Measurements from ENCODE around the gene LRRC63.

The LRRC63 gene

DNA sequence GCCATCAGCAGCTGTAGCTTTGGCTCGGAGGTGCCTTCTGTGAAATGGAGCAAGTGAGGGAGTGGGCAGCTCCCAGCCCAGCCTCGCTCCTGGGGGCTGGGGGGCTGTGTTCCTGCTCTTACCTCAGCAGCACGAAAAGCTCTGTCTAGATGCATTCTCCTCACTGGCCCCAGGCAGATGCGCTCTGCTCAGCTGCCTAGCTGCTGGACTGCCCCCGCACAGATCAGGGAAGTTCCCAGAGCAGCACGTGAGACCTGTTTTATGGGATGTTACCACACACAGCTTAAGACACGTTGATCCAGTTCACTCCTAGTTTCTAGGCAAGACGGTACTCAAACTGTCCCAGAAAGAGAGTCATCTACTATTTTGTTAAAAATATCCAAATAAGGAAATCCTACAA, 43.4 kb upstream of the LRRC63 start:
- no peak overlapping the region for H3K4me3 ChIP-seq (ENCODE audit: low read length)
- TF ChIP-seq, protein P1, sequence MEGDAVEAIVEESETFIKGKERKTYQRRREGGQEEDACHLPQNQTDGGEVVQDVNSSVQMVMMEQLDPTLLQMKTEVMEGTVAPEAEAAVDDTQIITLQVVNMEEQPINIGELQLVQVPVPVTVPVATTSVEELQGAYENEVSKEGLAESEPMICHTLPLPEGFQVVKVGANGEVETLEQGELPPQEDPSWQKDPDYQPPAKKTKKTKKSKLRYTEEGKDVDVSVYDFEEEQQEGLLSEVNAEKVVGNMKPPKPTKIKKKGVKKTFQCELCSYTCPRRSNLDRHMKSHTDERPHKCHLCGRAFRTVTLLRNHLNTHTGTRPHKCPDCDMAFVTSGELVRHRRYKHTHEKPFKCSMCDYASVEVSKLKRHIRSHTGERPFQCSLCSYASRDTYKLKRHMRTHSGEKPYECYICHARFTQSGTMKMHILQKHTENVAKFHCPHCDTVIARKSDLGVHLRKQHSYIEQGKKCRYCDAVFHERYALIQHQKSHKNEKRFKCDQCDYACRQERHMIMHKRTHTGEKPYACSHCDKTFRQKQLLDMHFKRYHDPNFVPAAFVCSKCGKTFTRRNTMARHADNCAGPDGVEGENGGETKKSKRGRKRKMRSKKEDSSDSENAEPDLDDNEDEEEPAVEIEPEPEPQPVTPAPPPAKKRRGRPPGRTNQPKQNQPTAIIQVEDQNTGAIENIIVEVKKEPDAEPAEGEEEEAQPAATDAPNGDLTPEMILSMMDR (conservative IDR thresholded peaks at IDR 0.05; ENCODE audit: low read length), result no peak
- no peak for DNase-seq (ENCODE audit: low read depth)

DNA sequence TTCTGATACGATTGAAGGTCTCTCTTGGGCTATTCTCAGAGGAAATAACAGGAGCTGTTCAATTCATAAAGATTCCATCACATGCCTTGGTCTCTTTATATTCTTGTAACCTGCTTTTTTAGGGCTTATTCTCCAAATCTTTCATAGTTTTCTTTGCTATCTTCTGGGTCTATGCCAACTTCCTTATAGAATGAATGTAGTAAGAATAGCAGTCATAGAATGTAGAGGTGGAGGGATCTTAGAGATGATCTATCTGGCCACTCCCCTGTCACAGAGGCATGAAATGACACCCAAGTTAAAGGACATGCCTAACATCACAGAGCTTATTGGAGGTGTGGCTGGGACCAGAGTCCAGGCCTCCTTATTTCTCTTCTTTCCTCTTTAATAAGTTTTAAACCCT, 42.9 kb upstream of the LRRC63 start:
- H3K4me3 ChIP-seq (ENCODE audit: low read length), result no peak overlapping the region
- TF ChIP-seq, protein P1 (conservative IDR thresholded peaks at IDR 0.05; ENCODE audit: low read length), result no peak
- DNase-seq (ENCODE audit: low read depth), result no peak

DNA sequence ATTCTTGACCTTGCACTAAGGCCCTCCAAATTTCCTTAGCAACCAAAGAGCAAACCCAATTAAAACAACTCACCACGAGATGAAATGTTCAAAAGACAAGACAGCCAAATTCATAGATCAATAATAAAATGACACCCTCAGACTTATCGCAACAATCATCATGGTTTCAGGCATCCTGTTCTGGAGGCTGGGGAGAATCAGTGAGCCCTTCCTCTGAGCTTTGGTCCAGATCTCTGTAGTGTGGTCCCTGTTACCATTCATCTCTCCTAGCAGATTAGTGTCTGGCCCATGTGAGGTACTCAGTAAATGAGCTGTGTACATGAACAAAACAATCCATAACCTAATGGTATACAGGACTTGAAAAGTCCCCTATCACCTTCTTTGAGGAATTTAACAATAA, 42.0 kb upstream of the LRRC63 start:
- DNase-seq (ENCODE audit: low read depth), result no peak
- TF ChIP-seq, protein P1 (conservative IDR thresholded peaks at IDR 0.05; ENCODE audit: low read length), result no peak
- H3K4me3 ChIP-seq (ENCODE audit: low read length), result no peak overlapping the region

DNA sequence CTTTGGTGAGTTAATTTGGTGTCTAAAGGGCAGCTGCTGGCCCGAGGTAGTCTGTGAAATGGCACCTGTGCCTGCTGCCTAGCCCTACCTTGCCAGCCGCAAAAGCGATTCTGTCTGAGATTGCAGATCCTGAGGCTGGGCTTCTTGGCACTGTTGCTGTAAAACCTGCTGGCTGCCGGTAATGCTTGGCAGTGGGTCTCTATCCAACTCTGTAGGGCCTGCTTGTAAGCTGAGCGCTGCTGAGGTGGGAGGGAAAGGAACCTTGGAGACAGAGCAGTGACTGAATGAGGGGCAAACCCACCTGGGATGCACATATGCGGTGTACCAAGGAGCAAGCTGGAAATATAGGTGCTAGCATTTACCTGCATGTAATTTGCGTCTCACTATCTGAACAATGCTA, 41.5 kb upstream of the LRRC63 start:
- TF ChIP-seq, protein P1 (conservative IDR thresholded peaks at IDR 0.05; ENCODE audit: low read length), result no peak
- DNase-seq (ENCODE audit: low read depth), result no peak
- no peak overlapping the region for H3K4me3 ChIP-seq (ENCODE audit: low read length)

DNA sequence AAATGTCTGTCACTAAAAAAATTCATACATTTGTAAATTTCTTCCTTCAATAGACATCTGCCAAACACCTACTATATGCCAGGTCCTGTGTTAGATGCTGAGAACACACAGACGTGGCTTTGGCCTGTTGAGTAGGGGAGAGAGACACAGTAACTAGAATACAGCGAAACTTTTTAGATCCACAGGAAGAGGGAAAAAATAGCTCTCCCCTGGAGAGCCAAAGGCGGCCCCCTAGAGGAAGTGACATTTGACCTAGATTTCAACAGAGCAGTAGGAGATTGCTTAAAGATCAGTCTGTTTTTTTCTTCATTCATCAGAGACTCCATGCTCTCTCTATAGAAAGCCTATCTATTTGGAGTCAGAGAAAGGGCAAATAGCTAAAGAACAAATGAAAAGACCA, 41.0 kb upstream of the LRRC63 start:
- H3K4me3 ChIP-seq (ENCODE audit: low read length), result no peak overlapping the region
- TF ChIP-seq, protein P1 (conservative IDR thresholded peaks at IDR 0.05; ENCODE audit: low read length), result no peak
- DNase-seq (ENCODE audit: low read depth), result no peak

DNA sequence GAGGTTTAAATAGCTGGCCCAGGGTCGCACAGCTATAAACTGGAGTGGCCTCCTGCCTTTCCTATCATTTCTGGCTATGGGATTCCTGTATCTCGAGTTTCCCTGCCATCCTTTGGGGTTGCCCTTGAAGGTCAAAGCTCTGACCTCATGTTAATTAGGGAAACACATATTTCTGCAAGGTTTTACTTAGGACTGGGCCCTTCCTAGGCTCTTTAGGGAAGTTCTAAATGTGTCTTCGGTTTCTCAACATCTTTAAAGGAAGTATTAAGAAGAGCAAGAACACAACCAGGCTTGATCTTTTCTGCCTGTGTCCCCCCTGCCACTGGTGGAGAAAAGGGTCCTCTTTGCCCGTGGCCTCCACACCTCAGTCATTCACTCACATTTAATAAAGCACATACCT, 40.5 kb upstream of the LRRC63 start:
- no peak overlapping the region for H3K4me3 ChIP-seq (ENCODE audit: low read length)
- no peak for DNase-seq (ENCODE audit: low read depth)
- TF ChIP-seq, protein P1 (conservative IDR thresholded peaks at IDR 0.05; ENCODE audit: low read length), result no peak

DNA sequence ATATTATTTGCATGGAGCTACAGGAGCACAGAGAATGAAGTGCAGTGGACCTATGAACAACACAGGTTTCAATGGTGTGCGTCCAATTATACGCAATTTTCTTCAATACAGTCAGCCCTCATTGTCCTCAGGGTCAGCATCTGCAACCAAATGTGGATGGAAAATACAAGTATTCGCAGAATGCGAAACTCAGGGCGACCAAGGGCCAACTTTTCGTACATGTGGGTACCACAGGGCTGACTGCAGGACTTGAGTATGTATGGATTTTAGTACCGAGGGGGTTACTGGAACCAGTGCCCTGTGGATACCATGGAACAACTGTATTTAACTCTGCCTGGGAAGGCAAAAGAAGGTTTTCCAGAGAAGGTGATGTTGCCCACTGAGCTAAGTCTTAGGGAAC, 40.0 kb upstream of the LRRC63 start:
- no peak for DNase-seq (ENCODE audit: low read depth)
- TF ChIP-seq, protein P1 (conservative IDR thresholded peaks at IDR 0.05; ENCODE audit: low read length), result no peak
- no peak overlapping the region for H3K4me3 ChIP-seq (ENCODE audit: low read length)
